ENCODE results near the gene PTPRN2.

GRCh38 chr7:157903296-157903695 lies 684.3 kb downstream of the PTPRN2 start:
- TF ChIP-seq CTCF (IDR thresholded peaks at IDR 0.05) = no peak
- TF ChIP-seq REST (IDR thresholded peaks at IDR 0.05; ENCODE audit: insufficient read depth in 1 of 2, low read depth in 2 of 2, low read length in 1 of 2) = no peak
- TF ChIP-seq SIN3A (IDR thresholded peaks at IDR 0.05; ENCODE audit: borderline replicate concordance, insufficient read depth, low read depth, low read length) = no peak
- no peak for TF ChIP-seq TCF7L2 (IDR thresholded peaks at IDR 0.05; ENCODE audit: low read depth, low read length)
- TF ChIP-seq POLR2AphosphoS5 (IDR thresholded peaks at IDR 0.05; ENCODE audit: low read depth, low read length) = no peak
